HL-60/S4 (cell line): ENCODE results near the gene CDC42BPG.

Experiments
- in situ Hi-C: fragments of 300-500 bp; cut with MboI; formaldehyde crosslinking; loops from 2 replicates; pipeline ENCODE4 v1.14.3; 2022; ENCODE audit warnings: low sequenced_read_pairs

CDC42BPG gene

DNA sequence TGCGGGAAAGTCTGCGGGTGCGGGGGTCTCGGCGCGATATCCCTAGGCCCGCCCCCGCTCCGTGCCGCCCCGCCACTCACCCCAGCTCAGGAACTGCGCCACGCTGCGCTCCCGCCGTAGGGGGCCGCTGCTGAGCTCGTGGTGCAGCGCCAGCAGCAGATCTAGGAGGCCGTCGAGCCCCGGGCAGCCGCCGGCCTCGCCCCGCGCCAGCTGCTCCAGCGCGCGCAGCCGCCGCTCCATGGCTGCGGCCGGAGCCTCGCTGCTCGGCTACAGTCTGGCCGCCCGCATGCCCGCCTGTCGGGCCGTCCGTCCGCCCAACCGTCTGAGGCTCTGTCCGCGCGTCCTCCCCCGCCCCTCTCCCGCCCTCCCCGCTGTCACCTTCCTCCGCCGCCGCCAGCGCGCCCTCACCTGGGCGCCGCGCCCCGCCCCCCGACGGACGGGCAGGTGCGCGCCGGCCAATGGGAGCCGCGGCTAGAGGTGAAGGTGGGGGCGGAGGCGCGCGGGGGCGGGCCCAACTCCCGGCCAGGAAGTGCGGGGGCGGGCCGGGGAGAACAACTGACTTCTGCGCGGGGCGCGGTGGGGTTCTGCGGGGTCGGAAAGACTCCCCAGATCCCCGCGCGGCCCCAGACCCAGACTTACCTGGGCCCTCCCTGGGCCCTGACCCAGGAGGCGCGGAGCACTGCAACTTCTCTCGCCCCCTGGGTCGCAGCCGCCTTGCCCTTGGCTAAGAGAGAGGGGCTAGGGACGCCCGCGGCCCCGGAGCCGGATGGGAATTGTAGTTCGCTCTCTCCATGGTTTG is at the start of gene CDC42BPG:
Gene CDC42BPG, minus strand, starts transcription at position 324 of the 799 bp plus-strand sequence. Its CDS starts 84 bp downstream, at position 240.
- in situ Hi-C loops, result loop anchor here (5.0 to 10.0 kb wide), 2 partner anchors 48 to 270 kb away; partner anchors contain the start of genes TM7SF2 and ZNHIT2

GRCh38 chr11:64893194-64894069 is 49.0 kb upstream of the CDC42BPG start:
- in situ Hi-C loops, result loop anchor here (5.0 kb wide), 1 partner anchor 46 kb away; no protein-coding TSS in a partner anchor

DNA sequence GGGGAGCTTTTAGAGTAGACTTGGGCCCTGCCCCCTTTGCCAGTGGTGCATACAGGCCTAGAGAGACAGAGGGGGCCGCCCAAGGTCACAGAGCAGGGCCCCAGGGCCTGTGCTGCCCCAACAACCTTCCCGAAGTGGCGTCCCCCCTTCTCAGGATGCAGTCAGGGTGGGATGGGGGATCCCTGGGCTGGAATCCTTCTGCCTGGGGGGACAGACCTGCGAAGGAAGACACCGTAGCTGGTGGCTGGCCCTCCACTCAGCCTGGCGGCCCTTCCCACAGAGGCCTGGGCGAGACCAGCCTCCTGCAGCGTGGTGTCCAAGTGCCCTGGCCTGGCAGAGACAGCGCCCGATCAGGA is 48.4 kb upstream of the CDC42BPG start:
- in situ Hi-C loops, result loop anchor here (5.0 kb wide), 1 partner anchor 46 kb away; no protein-coding TSS in a partner anchor

DNA sequence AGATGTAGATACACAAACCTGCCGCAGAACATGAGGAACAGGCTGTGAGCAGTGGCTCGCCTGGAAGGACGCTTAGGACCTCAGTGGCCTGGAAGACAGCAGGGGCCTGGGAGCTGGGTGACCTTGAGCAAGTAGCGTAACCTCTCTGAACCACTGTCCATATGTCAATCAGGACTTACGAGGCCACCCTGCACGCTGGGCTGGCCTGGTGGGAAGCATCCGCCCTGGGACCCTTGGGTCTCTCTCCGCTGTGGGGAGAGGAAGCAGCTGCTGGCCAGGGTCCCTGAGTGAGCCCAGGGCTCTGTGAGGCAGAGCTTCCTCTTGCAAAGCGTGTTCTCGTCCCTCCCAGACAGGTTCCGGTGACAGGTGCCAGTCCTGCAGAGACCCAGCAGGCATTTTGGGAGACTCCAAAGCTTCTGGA is 48.0 kb upstream of the CDC42BPG start:
- in situ Hi-C loops, result loop anchor here (5.0 kb wide), 1 partner anchor 45 kb away; no protein-coding TSS in a partner anchor

GRCh38 chr11:64891880-64892279 is 47.4 kb upstream of the CDC42BPG start:
- in situ Hi-C loops, result loop anchor here (5.0 kb wide), 1 partner anchor 45 kb away; no protein-coding TSS in a partner anchor

GRCh38 chr11:64891215-64891848 is 46.9 kb upstream of the CDC42BPG start:
- in situ Hi-C loops, result loop anchor here (5.0 kb wide), 1 partner anchor 44 kb away; no protein-coding TSS in a partner anchor

DNA sequence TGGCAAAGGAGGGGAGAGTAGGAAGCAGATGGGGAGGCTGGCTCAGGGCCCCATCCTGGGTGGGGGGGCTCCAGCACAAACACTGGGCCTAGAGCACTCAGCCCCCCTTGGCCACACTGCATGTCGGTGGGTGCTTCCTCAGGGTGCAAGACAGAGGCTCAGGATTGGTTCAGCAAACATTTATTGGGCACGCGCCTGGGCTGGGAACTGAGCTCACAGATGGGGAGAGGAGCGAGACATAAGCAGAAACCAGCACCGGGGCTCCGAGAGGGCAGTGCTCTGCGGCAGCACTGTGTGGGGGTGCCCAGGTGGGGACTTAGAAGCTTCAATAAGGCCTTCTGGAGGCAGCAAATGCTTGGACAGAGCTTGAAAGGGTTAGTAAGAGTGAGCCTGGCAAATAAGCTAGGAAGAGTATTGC is 46.1 kb upstream of the CDC42BPG start:
- in situ Hi-C loops, result loop anchor here (5.0 kb wide), 1 partner anchor 43 kb away; no protein-coding TSS in a partner anchor

- in situ Hi-C loops, result no loop called here
Observed at GRCh38 chr11:64888729-64889511, 44.5 kb upstream of the CDC42BPG start.

DNA sequence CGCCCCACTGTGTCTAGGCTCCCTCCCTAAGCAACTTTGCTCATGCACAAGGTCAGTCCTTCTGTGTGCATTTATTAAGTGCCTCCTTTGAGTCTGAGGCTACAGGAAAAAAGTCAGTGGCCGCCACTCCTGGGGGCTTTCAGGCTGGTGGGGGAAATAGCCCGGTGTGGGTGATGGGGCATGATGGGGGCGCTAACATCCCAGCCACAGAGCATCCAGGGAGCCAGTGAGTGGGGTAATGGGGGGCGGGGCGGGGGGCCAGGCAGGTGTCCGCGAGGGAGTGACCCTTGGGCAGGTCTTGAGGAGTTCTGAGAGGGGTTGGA is 43.9 kb upstream of the CDC42BPG start:
- in situ Hi-C loops, result no loop called here

- in situ Hi-C loops, result no loop called here
Observed at GRCh38 chr11:64887757-64888405, 43.4 kb upstream of the CDC42BPG start.

GRCh38 chr11:64887234-64887756 is 42.8 kb upstream of the CDC42BPG start:
- in situ Hi-C loops, result no loop called here

- in situ Hi-C loops, result no loop called here
Observed at GRCh38 chr11:64885367-64886286, 41.2 kb upstream of the CDC42BPG start.

GRCh38 chr11:64884019-64884418 is 39.6 kb upstream of the CDC42BPG start:
- in situ Hi-C loops, result no loop called here

DNA sequence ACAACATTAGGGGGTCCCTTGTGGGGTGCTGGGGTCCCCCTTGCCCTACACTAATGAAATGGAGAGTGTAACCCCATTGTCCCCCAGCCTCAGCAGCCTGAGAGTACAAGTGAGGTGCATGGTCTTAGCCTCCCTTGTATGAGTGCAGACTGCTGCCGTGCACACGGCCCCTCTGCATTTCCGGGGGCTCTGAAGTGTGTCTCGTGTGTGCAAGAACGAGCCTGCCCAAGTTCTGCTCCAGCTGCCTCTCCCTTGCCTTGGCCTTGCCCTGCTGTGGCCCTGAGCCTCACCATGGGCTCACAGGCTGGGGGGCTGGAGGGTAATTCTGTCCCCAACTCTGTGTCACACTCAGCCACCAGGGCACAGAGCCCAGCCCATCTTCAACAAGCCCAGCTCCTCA is 39.1 kb upstream of the CDC42BPG start:
- in situ Hi-C loops, result no loop called here

GRCh38 chr11:64882243-64882642 is 37.8 kb upstream of the CDC42BPG start:
- in situ Hi-C loops, result no loop called here

DNA sequence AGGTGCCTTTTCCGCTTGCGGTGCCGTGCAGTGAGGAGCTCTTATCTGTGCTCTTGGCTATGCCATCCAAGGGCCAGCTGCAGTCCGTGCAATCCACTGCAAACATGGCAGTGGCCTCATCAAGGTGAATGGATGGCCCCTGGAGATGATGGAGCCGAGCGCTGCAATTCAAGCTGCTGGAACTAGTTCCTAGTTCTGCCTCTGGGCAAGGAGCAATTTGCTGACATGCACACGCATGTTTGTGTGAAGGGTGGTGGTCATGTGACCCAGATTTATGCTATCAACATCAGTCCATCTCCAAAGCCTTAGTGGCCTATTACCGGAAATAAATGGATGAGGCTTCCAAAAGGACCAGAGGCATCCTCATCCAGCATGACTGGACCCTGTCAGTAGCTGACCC is 37.0 kb upstream of the CDC42BPG start:
- in situ Hi-C loops, result no loop called here

DNA sequence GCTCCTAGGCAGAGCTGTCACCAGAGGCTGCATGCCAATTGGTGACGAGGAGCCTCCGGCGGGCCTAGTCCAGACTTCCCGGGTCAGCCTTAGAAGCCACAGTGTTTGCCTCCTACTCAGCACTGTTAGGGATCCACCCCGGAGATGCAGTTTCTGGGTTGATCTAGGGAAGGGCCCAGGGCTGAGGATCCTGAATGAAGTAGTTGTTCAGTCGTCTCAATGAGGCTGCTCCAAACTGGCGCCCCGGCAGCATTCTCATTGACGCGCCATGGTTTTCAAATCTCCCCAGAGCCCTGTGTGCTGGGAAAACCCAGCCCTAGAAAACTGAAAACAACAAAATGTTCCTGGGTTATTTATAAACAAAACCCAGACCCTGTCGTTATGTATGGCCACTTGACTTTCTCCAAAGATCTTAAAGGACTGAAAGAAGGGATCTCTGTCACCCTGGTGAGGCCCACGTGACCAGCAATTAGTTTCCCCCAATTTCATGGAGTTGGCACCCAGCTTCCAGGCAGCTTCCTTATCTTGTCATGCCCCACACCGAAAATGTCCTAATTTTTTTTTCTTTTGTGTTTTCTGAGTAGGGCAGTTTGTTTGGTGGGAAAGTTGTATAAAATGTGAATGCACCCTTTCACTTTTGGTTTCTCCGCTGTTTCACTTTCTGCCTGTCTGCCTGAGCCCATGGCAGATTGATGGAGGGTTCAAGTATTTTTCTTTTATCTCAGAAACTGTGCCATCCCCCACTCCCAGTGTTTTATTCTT is 36.0 kb upstream of the CDC42BPG start:
- in situ Hi-C loops, result no loop called here
